ENCODE results near the gene SLC35D3.
"Not testable (repeated sequence)": the region's sequence is repeated elsewhere in the genome, so short reads cannot be mapped to it uniquely, and the experiment has no call there.

SLC35D3 gene, protein sequence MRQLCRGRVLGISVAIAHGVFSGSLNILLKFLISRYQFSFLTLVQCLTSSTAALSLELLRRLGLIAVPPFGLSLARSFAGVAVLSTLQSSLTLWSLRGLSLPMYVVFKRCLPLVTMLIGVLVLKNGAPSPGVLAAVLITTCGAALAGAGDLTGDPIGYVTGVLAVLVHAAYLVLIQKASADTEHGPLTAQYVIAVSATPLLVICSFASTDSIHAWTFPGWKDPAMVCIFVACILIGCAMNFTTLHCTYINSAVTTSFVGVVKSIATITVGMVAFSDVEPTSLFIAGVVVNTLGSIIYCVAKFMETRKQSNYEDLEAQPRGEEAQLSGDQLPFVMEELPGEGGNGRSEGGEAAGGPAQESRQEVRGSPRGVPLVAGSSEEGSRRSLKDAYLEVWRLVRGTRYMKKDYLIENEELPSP

DNA sequence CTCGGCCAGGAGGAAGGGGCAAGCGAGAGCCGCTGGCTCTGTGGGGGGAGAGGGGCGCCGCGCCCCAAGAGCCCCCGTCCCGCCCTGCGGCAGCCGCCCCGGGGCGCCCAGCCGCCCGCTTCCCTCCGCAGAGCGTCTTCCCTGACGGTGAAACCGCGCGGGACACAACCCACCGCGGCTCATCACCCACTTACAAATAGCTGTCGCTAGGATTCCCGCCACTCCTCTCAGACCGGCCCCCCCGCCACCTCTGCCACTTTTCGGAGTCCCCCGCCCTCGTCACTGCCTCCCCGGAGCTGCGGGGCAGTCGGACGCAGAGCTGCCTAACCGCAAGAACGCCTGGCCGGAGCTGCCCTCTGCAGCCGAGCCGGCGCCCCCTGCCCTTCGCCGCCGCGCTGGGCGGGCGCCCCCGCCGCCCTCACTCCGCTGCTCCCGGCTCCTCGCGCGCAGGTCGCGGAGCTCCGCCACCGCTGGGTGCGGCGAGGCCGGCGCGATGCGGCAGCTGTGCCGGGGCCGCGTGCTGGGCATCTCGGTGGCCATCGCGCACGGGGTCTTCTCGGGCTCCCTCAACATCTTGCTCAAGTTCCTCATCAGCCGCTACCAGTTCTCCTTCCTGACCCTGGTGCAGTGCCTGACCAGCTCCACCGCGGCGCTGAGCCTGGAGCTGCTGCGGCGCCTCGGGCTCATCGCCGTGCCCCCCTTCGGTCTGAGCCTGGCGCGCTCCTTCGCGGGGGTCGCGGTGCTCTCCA is at the start of gene SLC35D3:
Gene SLC35D3, plus strand, starts transcription at position 366 of the 749 bp plus-strand sequence. Its CDS starts 128 bp downstream, at position 494.
- DNase-seq, result no peak

- no peak for DNase-seq
Measured at GRCh38 chr6:136873748-136874147, 48.4 kb upstream of the SLC35D3 start.

DNA sequence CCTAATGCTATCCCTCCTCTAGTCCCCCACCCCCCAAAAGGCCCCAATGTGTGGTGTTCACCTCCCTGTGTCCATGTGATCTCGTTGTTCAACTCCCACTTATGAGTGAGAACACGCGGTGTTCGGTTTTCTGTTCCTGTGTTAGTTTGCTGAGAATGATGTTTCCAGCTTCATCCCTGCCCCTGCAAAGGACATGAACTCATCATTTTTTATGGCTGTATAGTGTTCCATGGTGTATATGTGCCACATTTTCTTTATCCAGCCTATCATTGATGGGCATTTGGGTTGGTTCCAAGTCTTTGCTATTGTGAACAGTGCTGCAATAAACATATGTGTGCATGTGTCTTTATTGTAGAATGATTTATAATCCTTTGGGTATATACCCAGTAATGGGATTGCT is 45.6 kb upstream of the SLC35D3 start:
- not testable (repeated sequence) for DNase-seq

- no peak for DNase-seq
Measured at GRCh38 chr6:136880748-136881460, 41.2 kb upstream of the SLC35D3 start.

GRCh38 chr6:136886091-136886490 is 36.0 kb upstream of the SLC35D3 start:
- no peak for DNase-seq

DNA sequence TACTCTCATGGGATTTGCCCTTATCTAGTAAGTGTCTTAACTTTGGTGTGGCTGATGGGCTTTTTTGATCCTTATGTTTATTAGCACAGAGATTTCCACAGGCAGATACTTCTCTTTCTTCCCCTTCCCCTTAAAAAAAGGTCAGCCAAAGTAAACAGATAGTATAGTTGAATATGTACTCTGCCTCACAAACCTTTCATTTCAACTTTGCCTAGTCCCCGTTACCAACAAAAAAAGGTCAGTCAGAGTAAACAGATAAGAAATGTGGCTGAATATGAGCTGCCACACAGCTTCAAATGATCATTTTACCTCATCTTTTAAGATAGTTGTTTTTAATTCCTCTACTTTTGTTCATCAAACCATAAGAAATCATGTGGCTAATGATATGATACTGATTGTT is 34.1 kb upstream of the SLC35D3 start:
- no peak for DNase-seq

DNA sequence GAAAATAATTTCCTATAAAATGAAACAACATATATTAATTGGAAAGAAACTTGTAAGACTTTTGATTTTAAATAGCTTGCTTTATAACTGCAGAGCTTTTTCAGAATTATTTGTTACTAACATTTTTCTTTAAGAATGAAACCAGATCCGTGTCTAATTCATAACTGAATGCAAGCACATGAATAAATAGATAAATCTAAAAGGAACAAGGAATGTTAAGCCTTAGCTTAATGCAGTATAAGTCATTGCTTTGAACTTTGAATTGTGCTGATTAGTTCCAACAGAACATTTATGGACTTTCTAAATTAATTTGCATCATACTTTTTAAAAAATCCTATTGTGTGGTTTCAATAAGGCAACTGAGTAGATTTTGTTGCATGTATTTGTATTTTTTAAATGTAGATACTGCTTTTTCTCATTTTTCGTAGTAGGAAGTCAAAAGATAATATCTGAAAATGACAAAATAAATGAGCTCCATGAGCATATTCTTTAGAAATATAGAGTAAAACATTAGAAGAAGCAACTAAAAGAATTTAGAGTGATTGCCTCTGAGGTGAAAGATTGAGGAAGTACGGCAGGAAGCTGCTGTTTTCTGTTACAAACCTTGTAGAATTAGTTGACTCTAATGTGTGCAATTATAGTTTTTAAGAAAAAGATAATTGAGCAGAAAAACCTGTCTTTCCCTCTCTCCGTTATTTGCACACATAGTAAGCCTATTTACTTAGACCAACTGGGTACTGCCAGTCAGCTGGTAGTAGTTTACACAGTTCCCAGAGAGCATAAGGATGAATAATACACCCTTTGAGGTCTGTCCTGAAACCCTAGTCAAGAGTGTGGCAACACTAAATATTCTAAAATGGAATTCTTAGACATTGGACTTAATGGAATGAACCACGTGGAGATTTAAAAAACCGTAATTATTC is 32.6 kb upstream of the SLC35D3 start:
- DNase-seq, result no peak

DNA sequence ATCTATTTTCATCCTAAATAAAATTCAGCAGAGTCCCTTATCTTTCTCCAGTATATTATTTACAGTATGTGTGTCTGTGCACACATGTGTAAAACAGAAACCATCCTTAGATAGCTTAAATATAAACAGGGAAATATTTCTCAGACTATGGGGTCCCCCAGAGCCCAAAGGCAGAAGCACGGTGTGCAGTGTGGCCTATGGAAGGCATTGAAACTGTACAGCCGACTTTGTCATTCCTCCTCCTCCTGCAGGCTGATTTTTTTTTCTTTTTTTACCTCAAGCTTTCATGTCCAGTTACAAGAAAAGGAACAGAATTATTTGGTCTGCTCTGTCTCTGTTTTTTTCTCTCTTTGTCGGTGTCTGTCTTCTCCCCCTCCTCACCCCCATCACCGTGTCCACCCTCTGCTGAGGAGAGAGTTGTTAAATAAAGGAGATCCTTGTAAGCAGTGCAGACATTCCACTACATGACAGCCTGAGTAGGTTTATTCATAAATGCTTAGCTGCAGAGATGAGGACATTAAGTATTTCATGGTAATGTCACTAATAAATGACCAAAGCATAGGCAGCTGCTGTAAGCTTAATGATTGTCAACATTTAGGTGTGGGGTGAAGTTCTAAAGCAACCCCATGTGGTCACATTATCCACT is 31.8 kb upstream of the SLC35D3 start:
- no peak for DNase-seq

DNA sequence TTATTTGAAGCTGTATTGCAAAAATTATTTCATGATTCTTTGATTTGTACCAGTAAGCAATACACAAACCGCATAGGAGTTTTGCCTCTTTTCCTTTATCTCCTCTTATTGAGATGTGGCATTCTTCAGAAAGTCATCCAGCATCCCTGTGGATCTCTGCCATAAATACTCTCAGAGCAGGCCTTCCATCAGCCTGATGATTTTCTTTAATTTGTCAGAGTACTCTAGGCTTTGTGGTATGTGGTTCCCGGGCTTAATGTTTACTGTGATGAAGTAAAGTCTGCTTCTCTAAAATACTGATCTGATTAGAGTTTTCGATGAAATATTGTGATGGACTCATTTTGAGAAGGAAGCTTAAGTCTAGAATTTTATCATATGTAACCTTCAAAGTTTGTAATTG is 31.1 kb upstream of the SLC35D3 start:
- DNase-seq, result no peak

- DNase-seq, result no peak
Measured at GRCh38 chr6:136893187-136893586, 28.9 kb upstream of the SLC35D3 start.

DNA sequence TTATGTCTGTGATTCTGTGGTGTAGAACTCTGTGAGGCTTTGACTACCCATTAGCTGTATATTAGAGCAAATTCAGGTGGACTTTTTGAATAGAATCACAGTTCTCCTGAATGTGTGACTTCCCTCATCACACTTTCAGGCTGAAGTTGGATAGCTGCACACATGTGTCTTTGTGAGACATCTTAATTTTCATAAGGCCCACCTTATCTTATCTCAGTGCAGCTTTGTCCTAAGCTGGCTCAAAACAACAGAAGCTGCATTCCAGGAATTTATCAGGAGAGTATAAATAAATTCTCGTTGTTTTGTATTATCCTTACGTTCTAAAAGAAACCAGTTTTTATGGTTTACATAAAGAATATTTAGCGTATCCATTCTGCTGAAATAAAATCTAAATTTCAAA is 26.2 kb upstream of the SLC35D3 start:
- DNase-seq, result no peak

- DNase-seq, result no peak
Measured at GRCh38 chr6:136897071-136897470, 25.0 kb upstream of the SLC35D3 start.

DNA sequence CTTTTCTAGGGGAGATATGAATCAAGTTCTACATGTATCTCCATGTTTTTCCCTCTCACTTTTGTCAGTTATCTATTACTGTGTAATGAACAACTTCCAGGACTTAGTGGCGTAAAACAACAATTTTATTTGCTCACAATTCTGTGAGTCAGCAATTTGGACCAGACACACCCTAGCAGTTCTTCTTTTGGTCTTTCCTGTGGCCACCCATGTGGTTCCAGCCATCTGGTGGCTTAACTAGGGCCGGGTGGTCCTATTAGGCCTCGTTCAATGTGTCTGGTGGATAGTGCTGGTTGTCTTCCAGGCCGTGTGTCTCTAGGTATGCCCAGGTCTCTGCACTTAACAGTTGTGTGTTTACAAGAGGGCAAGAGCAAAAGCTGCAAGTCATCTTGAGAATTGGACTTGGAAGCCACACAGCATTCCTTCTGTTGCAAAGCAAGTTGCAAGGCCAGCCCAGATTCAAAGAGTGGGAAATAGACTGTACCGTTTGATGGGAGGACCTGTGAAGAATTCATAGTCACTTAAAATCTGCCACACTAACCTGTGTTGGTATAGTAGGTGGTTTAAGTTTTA is 20.8 kb upstream of the SLC35D3 start:
- no peak for DNase-seq

- not testable (repeated sequence) for DNase-seq
Measured at GRCh38 chr6:136904477-136904876, 17.6 kb upstream of the SLC35D3 start.

DNA sequence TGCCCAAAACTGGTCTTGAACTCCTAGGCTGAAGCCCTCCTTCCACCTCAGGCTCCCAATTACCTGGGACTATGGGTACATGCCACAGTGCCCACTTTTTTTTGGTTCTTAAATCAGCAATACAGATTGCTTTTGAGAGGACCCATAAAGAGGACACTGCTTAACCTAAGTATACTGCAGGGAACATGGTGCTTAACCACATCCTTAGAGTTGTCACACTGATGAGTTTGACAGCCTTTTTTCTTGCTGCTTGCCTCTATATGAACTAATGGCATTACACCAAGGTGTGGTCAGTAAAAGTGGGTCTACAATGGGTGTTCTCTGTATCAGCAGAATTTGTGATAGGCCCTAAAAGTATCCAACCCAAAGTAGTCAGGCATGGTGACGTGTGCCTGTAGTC is 7.2 kb upstream of the SLC35D3 start:
- no peak for DNase-seq

DNA sequence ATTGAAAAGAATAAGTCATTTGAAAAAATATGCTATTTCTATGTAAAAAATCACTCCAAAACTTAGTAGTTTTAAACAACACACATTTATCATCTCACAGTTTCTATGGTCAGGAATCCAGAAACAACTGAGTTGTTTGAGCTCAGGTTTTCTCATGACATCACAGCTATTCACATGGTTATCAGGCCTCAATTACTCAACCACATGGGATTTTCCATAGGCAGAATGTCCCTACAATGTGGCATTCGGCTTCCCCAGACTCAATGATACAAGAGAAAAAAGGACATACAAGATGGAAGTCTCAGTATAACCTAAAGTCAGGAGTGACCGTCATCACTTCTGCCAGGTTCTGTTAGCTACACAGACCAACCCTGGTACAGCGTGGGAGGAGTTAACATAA is 3.4 kb upstream of the SLC35D3 start:
- no peak for DNase-seq

DNA sequence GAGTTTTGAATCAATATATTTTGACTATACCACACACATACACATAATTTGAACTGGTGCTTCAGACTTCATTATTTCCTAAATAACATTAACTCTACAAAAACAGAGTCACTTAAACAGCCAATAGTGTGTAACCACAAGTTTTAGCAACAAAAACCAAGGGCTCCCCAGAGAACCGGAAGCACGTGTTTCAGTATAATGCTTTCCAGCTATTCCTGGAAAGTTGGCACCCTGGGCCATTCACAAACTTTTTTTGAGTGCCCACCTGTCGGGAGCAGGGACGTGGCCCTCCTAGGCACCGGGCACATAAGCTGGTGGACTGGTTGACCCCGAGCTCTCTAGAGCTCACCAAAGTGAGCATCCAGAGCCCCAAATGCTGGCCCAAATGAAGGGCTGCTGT is 1.9 kb upstream of the SLC35D3 start:
- no peak for DNase-seq

DNA sequence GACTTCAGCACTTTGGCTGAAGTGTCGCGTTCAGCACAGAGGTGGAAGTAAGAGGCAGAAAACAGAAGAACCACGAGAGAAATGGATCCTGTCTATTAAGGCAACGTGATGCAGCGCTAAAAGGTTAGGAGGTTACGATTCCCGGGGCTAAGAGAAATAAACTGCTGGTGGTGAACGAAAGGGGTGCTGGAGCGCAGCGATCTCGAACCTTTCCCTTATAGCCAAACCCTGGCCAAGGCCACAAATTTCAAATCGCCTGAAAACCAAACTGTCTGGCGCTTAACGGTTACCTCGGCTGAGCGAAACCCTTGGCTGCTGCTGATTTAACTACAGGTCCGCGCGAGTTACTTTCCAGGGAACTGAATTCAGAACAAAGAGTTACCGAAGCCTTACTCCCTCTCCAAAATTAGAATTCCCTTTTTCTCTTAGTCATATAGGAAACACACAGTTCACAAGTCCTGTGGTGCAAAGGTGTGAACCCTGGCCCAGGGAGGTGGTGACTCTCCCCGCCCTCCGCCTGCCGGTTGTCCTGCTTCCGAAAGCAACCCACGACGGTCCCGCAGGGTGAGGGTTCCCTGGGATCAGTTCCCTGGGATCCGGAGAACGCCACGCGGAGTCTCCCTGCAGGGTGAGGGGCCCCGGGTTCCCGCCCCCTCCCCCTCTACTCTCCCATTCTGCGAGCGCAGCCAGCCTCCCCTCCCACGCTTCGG is 1.3 kb upstream of the SLC35D3 start:
- no peak for DNase-seq

- DNase-seq, result no peak
Measured at GRCh38 chr6:136921381-136921935, 643 bp upstream of the SLC35D3 start.

DNA sequence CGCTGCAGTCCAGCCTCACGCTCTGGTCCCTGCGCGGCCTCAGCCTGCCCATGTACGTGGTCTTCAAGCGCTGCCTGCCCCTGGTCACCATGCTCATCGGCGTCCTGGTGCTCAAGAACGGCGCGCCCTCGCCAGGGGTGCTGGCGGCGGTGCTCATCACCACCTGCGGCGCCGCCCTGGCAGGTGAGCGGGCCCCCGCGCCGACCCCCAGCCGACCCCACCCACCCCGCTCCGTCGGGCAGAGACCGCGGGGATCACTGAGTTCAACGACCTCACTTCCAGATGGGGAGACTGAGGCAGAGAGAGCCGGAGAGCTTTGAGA is 545 bp downstream of the SLC35D3 start:
- no peak for DNase-seq
